OCI-M1 (cell line): Measurements from ENCODE around the gene LRRC47.

Experiments used
- DNase-seq: peaks from one replicate; lab custom pipeline; 2025; lab: John Stamatoyannopoulos, UW

The LRRC47 gene

GRCh38 chr1:3732434-3733093, 63.7 kb downstream of the LRRC47 start:
- no peak for DNase-seq

- DNase-seq, result no peak
These were observed 64.5 kb downstream of the LRRC47 start for GRCh38 chr1:3731583-3732433.

- DNase-seq, result no peak
These were observed 65.6 kb downstream of the LRRC47 start for GRCh38 chr1:3730543-3731247.

GRCh38 chr1:3729594-3730542, 66.4 kb downstream of the LRRC47 start:
- no peak for DNase-seq
